ENCODE results near the gene MYOZ3. TPM values are rescaled to one million over a fixed set of nuclear protein-coding genes. Genes with fewer than 3 reads are reported as not detected.
A peak's percentile ranks its signal among the peaks of the same experiment; 100 is the strongest.

The MYOZ3 gene
- total and polyA plus RNA-seq, 2 of the 8 experiments (the other 6 are each of a cell fraction or from before 2014, with no cell fraction given) = 9.6 to 19.1 TPM

DNA sequence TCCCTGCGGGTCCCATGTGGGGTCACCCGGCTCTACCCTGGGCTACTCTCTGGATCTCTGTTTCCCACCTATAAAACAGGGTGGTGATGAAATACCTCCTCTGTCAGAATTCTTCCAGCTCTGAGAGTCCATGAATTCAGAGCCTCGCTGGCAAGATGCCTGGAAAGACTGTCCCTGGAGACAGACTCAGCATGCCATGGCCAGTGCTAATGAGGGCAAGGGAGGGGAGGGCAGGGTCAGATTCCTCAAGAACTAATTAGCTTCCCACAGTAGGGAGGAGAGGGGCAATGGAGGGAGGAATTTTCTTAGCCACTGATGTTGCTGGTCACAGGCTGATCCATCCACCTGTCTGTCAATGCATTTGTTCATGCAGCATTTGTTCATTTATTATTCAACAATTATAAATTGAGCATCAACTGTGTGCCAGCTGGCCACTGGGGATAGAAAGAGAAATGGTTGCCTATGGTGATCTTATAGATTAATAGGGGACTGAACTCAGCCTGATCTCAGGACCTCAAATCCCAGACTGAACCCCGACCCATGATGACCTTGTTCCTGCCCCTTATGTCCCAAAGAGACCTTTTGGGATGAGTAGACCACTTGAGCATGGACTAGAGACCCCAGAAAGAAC, 15.9 kb upstream of the MYOZ3 start:
- no peak overlapping the region for H3K23ac ChIP-seq (ENCODE audit: insufficient read length)
- no peak overlapping the region for H3K27ac ChIP-seq (ENCODE audit: low read depth, low read length)
- no peaks in the 10 kb centered on the region for H3K9me3 ChIP-seq (ENCODE audit: insufficient read depth in 2 of 2, low read depth in 1 of 2, low read length in 1 of 2)
- H3K56ac ChIP-seq (replicated peaks; ENCODE audit: insufficient read length, low read depth, low read length) = no peak overlapping the region
- no peak overlapping the region for H2BK15ac ChIP-seq (ENCODE audit: low read length)
- no peak for DNase-seq (ENCODE audit: low read depth in 1 of 2, low spot score in 2 of 2)
- no peak overlapping the region; the same call in 1 of the 2 replicates for H3K18ac ChIP-seq (ENCODE audit: extremely low read depth, low read length)
- H3K79me1 ChIP-seq (ENCODE audit: low read depth, low read length) = no peaks in the 10 kb centered on the region
- H4K20me1 ChIP-seq (replicated peaks in 1 of 2; ENCODE audit: control insufficient read depth in 1 of 2, insufficient read depth in 2 of 2, low read length in 2 of 2) = no peaks in the 10 kb centered on the region
- 70% methylated on average over 4 of the region's 4 CpGs; no CpG with 5 or more reads in 1 of the 2 experiments for WGBS, 2 experiments (ENCODE audit: extremely low coverage in 1 of 2, insufficient coverage in 1 of 2, insufficient read length in 1 of 2, insufficient replicate concordance in 2 of 2, low coverage in 1 of 2, low lambda C conversion rate in 2 of 2, missing lambda C conversion rate in 1 of 2)
- H2BK120ac ChIP-seq (replicated peaks; ENCODE audit: low read depth, low read length) = no peak overlapping the region
- H2AK5ac ChIP-seq (ENCODE audit: low read depth, low read length) = no peak overlapping the region
- no peaks in the 10 kb centered on the region for H3K27me3 ChIP-seq (replicated peaks in 1 of 4; ENCODE audit: control insufficient read depth in 3 of 4, extremely low read depth in 1 of 4, insufficient read depth in 3 of 4, low read length in 3 of 4)
- no peak overlapping the region for H4K8ac ChIP-seq (ENCODE audit: extremely low read depth, insufficient read depth, low read length)
- no peak overlapping the region for H4K91ac ChIP-seq (replicated peaks; ENCODE audit: insufficient read length, low read length)
- H3K4me1 ChIP-seq (replicated peaks in 1 of 4; ENCODE audit: control insufficient read depth in 3 of 4, insufficient read depth in 4 of 4, low read length in 3 of 4) = peaks cover 0 to 9% (median 8%) of the 10 kb centered on the region in 4 experiments; a peak in 5 of 7 replicates
- no peak overlapping the region for H4K5ac ChIP-seq (ENCODE audit: insufficient read length, low read depth, low read length)
- H2BK5ac ChIP-seq (ENCODE audit: low read depth, low read length) = no peak overlapping the region
- H3K14ac ChIP-seq (ENCODE audit: insufficient read length) = no peak overlapping the region
- CTCF ChIA-PET (ENCODE audit: partially characterized antibody) = interaction anchor here (1.0 to 18.4 kb wide), 15 partner anchors 11 to 155 kb away, joined by 3 to 247 read pairs (median 4); partner anchors contain the start of genes MYOZ3 and RBM22
- 0 out of 2 replicates have a peak overlapping the region, but pooled peaks have one; percentile 0 for H2BK12ac ChIP-seq (ENCODE audit: low read depth, low read length)
- no peak overlapping the region for H3K4ac ChIP-seq (replicated peaks; ENCODE audit: insufficient read length, low read depth, low read length)
- H2AFZ ChIP-seq (ENCODE audit: low read length) = no peak overlapping the region
- H3K23me2 ChIP-seq (ENCODE audit: low read depth, low read length) = no peaks in the 10 kb centered on the region
- H3K4me2 ChIP-seq (ENCODE audit: insufficient read depth in 1 of 2, low read depth in 2 of 2, low read length in 2 of 2) = no peak overlapping the region
- peak overlapping the region; percentile 6; the same call in 1 of the 2 replicates for H2BK20ac ChIP-seq (ENCODE audit: low read length)
- H3K4me3 ChIP-seq (ENCODE audit: extremely low read depth in 1 of 4, insufficient read depth in 2 of 4, low read depth in 3 of 4, low read length in 4 of 4) = no peak overlapping the region
- H3K9ac ChIP-seq (replicated peaks in 1 of 4; ENCODE audit: extremely low read depth in 1 of 4, low read depth in 3 of 4, low read length in 3 of 4) = no peak overlapping the region
- no peak for FAIRE-seq
- no peaks in the 10 kb centered on the region for H3K79me2 ChIP-seq (ENCODE audit: control insufficient read depth in 1 of 2, insufficient read depth in 2 of 2, low read length in 2 of 2)
- H3K36me3 ChIP-seq (ENCODE audit: control insufficient read depth in 2 of 4, insufficient read depth in 4 of 4, low read length in 3 of 4) = no peaks in the 10 kb centered on the region
- POLR2A ChIA-PET (ENCODE audit: partially characterized antibody) = interaction anchor here (1.0 to 1.6 kb wide), 4 partner anchors 8 to 56 kb away, joined by 3 to 5 read pairs (median 4); partner anchors contain the start of gene RBM22
- TF ChIP-seq SIN3A (conservative IDR thresholded peaks at IDR 0.05 in 1 of 2, IDR thresholded peaks at IDR 0.05 in 1 of 2; ENCODE audit: low read depth in 1 of 2, low read length in 2 of 2) = no peak
- TF ChIP-seq CTBP2 (IDR thresholded peaks at IDR 0.05; ENCODE audit: borderline replicate concordance, insufficient read depth, insufficient read length, low read length) = no peak
- TF ChIP-seq SRF (IDR thresholded peaks at IDR 0.05; ENCODE audit: low read depth, low read length) = no peak
- TF ChIP-seq RNF2 (IDR thresholded peaks at IDR 0.05; ENCODE audit: borderline replicate concordance, low read depth, low read length, missing control alignments, poor library complexity, severe bottlenecking) = no peak
- no peak for TF ChIP-seq TAF1 (IDR thresholded peaks at IDR 0.05; ENCODE audit: low read depth, low read length)
- TF ChIP-seq NRF1 (IDR thresholded peaks at IDR 0.05; ENCODE audit: low read depth, low read length) = no peak
- TF ChIP-seq, protein P1, sequence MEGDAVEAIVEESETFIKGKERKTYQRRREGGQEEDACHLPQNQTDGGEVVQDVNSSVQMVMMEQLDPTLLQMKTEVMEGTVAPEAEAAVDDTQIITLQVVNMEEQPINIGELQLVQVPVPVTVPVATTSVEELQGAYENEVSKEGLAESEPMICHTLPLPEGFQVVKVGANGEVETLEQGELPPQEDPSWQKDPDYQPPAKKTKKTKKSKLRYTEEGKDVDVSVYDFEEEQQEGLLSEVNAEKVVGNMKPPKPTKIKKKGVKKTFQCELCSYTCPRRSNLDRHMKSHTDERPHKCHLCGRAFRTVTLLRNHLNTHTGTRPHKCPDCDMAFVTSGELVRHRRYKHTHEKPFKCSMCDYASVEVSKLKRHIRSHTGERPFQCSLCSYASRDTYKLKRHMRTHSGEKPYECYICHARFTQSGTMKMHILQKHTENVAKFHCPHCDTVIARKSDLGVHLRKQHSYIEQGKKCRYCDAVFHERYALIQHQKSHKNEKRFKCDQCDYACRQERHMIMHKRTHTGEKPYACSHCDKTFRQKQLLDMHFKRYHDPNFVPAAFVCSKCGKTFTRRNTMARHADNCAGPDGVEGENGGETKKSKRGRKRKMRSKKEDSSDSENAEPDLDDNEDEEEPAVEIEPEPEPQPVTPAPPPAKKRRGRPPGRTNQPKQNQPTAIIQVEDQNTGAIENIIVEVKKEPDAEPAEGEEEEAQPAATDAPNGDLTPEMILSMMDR (IDR thresholded peaks at IDR 0.05; ENCODE audit: control extremely low read depth in 1 of 3, insufficient read depth in 1 of 3, low read depth in 1 of 3, low read length in 3 of 3) = no peak
- TF ChIP-seq TAF7 (optimal IDR thresholded peaks at IDR 0.05; ENCODE audit: borderline replicate concordance, low read depth, low read length) = no peak
